GM18873 (cell line): Measurements from ENCODE around the gene VPS9D1.

Experiments used
- ATAC-seq: cut with Tn5 transposase; IDR thresholded peaks from one replicate; pipeline ENCODE4 v1.9.1; 2021; ENCODE audit warnings: mild to moderate bottlenecking, moderate library complexity, moderate number of reproducible peaks; ENCODE audit not compliant: unreplicated experiment, low FRiP score

Gene VPS9D1

GRCh38 chr16:89733792-89734191 is 13.1 kb upstream of the VPS9D1 start:
- no peak for ATAC-seq

GRCh38 chr16:89733322-89733721 is 12.6 kb upstream of the VPS9D1 start:
- no peak for ATAC-seq

- ATAC-seq = no peak
These were observed 12.2 kb upstream of the VPS9D1 start for GRCh38 chr16:89732918-89733242.

- ATAC-seq = no peak
These were observed 11.6 kb upstream of the VPS9D1 start for GRCh38 chr16:89732142-89732917.

GRCh38 chr16:89730610-89731234 is 10.0 kb upstream of the VPS9D1 start:
- ATAC-seq = no peak

DNA sequence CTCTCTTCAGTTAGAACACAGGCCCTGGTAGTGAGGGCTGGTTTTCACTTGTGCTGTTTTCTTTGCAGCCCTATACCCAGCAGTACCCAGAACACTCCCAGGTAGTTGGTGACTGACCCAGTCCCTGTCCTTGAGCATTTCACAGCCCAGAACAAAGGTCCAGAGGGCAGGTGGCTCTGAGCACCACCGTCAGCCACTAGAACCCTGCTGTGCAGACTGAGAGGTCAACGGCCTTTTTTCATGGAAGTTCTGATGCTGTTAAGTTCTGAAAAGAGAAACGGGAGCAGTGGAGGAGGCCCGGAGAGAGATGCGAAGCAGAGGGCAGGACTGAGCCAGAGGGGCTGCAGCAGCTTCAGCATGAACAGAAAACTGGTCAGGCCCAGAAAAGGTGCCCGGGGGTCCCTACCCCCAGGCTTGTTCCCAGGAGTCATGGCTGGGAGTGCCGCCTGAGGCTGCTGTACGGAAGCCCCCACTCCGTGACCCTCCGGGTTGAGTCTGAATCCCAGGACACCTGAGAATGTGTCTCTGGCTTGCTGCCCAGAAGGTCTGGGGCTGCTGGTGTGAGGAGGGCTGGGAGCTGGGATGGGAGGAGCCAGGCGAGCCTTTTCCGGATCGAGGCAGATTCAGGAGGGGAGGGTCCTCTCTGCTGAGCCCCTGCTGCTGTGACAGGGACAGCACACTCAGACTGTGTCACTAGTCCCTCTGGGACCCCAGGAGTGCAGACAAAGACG is 9.3 kb upstream of the VPS9D1 start:
- no peak for ATAC-seq

GRCh38 chr16:89729293-89729692 is 8.6 kb upstream of the VPS9D1 start:
- no peak for ATAC-seq

GRCh38 chr16:89727406-89728120 is 6.9 kb upstream of the VPS9D1 start:
- no peak for ATAC-seq

DNA sequence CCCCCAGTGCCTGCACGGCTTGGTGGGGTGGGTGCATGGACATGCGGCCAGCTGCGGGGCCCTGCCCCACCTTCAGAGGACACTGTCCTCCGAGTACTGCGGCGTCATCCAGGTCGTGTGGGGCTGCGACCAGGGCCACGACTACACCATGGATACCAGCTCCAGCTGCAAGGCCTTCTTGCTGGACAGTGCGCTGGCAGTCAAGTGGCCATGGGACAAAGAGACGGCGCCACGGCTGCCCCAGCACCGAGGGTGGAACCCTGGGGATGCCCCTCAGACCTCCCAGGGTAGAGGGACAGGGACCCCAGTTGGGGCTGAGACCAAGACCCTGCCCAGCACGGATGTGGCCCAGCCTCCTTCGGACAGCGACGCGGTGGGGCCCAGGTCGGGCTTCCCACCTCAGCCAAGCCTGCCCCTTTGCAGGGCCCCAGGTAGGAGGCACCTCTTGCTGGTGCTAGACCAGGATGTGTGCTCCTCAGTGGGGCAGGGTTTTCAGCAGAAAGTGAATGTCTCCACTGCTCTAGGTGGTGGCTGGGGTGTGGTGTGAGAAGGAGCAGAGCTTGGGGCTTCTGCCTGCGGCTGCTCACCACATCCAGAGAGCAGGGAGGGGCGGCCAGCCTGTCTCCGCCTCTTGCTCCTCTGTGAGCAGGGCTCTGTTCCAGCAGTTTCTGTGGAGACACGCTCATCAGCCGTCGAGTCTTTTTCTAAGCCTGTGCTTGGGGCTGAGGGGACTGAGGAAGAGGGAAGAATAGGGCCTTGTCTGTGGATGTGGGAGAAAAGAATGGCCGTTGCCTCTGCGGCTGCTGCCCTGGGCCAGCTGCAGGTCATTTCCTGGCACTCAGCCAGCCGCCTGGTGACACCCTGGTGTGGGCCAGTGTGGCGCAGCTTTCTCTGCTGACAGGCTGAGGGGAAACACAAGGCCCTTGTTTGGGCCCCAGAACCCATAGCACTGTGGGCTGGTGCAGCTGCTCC is 2.9 kb upstream of the VPS9D1 start:
- no peak for ATAC-seq

- ATAC-seq = no peak
These were observed 1.9 kb upstream of the VPS9D1 start for GRCh38 chr16:89722392-89723278.

GRCh38 chr16:89721546-89722391 is 1.1 kb upstream of the VPS9D1 start:
- ATAC-seq = no peak

GRCh38 chr16:89720551-89720812 is 216 bp downstream of the VPS9D1 start:
- ATAC-seq = no peak

DNA sequence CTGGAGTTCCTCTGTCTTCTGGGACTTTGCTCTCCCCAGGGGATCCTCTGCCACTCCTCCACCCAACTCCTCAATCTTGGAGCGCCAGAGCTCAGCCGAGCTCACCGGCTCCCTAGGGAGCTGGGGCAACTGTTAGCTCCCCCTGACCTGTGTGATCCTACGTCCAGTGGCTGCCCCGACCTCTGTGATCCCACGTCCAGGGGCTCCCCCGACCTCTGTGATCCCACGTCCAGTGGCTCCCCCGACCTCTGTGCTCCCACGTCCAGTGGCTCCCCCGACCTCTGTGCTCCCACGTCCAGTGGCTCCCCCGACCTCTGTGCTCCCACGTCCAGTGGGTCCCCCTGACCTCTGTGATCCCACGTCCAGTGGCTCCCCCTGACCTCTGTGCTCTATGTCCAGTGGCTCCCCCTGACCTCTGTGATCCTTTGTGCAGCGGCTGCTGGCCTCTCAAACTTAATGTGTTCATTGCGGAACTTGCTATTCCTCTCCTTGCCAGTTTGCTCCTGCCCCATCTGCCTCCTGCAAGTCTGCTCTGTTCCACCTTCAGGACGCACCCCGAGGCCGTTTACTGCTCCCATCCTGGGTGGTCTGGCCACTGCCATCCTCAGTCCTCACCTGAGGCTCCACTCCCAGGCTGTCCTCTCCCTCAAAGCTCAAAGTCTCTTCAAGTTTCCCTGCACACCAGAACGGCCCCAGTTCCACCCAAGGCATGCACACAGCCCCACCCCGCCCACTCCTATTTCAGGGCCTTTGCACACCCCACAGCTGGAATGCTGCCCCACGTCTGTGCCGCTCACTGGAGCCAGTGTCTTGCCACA is 2.8 kb downstream of the VPS9D1 start:
- no peak for ATAC-seq

GRCh38 chr16:89716916-89717687 is 3.6 kb downstream of the VPS9D1 start:
- no peak for ATAC-seq

GRCh38 chr16:89716493-89716892 is 4.2 kb downstream of the VPS9D1 start:
- ATAC-seq = no peak

DNA sequence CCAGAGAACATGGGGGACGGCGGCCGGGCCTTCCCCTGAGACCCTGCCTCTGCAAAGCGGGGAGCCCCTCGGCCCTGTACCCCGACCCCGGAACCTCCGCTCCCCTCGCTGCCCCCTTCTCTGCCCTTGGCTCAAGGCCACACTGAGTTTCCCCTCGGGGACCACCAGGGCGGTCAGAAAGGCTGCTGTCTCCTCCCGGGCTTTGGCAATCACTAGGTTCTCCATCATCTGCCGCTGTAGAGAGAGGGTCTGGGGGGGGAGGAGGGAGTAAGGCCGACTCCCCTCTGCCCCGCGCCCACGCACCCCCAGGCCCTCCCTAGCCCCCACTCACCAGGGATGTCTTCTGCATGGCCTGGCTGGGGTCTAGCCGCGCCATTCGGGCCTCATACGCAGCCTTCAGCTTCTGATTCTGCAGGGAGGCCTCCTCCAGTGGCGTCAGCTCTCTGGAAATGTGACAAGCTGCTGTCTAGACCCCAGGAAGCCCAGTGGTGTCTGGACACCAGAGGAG is 8.4 kb downstream of the VPS9D1 start:
- no peak for ATAC-seq
